GM18508 (cell line): ENCODE measurements around the gene PTGR3.

Experiments used
- ATAC-seq: cut with Tn5 transposase; IDR thresholded peaks from one replicate; pipeline ENCODE4 v1.9.1; 2021; ENCODE audit warnings: moderate number of reproducible peaks; ENCODE audit not compliant: insufficient read depth, unreplicated experiment

Gene PTGR3

DNA sequence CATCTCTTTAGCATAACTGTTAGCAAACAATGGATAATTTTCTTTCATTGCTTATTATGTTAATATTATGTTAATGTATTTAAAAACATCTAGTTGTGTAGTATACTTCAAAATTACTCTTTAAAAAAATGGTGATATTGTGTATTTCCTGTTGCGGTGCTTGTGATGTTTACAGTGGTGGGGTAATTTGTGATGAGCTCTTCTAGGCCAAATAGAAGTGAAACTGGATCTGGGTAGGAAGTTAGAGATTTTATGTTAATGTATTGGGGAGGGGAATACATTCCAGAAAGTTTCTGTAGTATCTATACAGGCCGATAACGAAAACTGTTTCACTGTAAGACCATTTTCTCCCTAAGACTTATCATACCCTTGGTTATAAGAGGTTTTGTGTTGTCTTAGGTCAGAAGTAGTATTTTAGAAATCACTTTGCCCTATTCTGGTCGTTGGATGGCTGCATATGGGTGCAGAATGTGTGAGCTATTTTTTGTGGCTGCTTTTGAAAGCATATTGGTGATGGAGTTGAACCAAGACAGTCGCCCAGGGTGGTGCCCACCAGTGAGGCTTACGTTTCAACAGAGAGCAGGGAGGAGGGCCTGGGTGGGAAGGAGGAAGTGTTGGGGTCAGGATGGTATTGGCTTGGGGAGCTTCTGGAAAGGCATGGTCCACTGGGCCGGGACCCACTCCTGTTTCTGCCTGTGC is 7.4 kb upstream of the PTGR3 start:
- no peak for ATAC-seq

DNA sequence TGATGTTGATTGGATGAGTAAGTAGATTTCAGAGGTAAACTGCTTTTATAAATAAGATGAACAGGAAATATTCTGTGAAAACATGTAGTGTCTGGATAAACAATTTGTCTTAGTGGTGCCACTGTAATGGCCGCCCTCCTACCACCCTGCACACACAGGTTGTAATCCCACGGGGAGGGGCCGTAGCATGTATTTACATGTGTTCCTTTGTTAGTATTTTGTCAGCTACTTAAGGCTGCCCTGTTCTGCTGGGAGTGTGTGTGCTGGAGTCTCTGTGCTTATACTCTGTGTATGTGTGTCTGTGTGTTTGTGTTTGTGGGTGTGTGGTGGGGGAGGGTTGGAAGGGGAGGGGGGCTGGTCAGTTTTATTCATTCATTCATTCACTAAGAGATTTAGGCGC is 6.7 kb upstream of the PTGR3 start:
- no peak for ATAC-seq

DNA sequence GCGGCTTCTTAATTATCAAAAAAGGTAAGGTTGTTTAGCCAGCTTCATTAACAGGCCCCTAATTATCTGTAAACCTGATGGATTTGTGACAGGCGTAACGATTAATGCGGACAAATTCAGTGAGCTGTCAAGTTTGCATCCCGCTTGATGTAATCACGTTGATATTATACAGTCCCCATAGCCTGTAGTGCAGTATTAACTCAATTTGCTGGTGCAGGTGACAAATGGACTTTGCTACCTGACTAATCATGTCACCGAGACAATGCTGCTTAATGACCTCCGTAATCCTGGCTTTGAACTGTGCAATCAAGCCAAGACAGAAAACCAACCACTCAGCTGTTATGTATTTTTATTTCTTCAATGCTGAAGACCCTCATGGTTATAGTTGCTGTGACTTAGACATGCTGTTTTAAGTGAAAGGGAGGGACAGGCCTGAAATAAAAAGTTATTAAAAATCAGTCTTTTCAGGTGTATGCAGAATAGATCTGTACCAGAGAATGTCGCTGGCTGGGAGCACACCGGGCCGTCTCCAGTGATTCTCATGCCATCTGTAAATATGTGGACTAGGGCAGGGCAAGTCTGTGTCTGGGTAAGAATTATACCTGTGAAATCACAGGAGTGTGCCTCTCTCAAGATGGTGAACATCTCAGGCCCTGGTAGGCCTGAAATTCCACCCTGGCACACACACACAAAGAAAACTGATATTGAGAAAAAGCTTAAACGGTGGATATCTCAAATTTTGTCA is 6.0 kb upstream of the PTGR3 start:
- ATAC-seq, result no peak

- no peak for ATAC-seq
Measured at GRCh38 chr18:75214332-75214690, 5.4 kb upstream of the PTGR3 start.

- no peak for ATAC-seq
Measured at GRCh38 chr18:75213611-75214331, 4.8 kb upstream of the PTGR3 start.

DNA sequence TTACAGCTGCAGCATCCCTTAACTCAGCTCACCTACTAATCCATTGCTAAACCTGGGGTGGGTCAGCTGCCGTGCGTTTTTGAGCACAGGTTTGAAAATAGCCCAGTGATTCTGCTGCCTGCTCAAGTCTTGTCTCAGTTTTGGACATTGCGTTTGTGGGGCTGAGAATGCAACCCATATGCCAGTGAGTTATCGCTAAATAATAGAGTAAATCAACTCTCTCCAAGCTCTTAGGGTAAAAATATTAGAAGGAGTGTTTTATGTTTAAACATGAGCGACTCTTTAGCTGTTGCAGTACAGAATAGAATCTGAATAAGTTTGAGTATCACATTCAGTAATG is 3.8 kb upstream of the PTGR3 start:
- ATAC-seq, result no peak

DNA sequence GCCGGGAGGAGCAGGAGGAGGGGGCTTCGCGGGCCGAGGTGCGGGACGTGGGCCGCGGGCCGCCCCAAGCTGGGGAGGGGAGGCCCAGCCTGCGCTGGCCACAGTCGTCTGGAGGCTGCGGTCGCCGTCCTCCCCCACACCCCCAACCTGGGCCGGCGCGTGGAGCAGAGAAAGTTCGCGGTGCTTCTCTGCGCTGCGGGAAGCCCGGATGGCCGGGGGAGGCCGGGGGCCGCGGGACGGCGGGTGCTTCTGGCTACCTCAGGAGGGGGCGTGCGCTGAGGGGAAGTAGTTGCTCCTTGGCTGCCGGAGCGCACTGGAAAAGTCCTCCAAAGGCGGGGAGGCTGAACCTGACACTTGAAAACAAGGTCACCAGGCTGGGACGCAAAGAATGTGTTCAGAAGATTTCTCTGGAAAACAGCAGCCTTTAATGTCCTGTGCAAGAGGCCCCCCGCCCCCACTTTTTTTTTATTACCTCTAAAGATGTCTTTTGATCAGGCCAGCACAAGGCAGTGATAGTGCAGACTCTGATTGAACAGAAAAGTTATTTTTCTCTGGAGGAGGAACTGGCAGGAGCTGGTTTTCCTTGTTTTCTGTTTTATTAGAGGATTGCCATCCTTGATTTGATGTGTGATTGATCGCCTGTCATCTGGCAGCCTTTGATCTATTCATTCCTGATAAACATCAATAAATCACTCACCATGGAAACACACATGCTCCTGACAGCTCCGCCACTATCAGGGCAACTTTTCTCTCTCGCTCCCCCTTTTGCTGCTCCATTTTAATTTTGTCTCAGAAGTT is 3.2 kb upstream of the PTGR3 start:
- ATAC-seq, result no peak

- ATAC-seq, result no peak
Measured at GRCh38 chr18:75211626-75211952, 2.6 kb upstream of the PTGR3 start.

DNA sequence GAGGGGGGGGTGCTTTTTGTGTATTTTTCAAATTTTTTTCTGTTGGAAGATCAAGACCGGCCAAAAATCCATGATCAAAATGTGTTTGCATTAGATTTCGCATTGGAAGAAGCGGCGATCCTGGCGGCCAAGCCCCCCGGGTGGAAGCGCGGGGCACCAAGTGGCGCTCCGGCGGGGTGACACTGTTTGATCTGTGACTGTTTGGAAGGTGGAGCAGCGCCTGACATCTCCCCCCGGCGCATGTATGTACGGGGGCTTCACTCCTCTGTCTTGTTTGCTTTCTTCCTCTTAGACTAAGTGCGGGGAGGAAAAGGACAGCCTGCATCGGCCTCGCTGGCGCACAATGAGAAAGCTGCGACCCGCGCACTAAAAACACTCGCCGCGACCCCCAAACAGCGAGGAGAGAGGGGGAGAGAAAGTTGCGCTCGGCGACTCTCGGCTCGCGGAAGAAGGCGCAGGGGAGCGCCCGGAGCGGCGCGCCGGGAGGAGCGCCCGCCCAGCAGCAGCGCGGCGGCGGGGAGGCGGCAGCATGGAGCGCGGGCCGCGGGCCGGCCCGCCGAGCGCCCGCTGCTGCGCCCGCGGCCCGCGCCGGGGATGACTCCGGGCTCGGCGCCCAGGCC is 2.2 kb upstream of the PTGR3 start:
- no peak for ATAC-seq

GRCh38 chr18:75210274-75211001 is 1.5 kb upstream of the PTGR3 start, which contains the start of gene TSHZ1:
Gene TSHZ1, plus strand, starts transcription at chr18:75210797. Its CDS starts 1,080 bp downstream, at chr18:75211877.
- ATAC-seq, result peak; percentile 29

- no peak for ATAC-seq
Measured at GRCh38 chr18:75209951-75210258, 966 bp upstream of the PTGR3 start.

DNA sequence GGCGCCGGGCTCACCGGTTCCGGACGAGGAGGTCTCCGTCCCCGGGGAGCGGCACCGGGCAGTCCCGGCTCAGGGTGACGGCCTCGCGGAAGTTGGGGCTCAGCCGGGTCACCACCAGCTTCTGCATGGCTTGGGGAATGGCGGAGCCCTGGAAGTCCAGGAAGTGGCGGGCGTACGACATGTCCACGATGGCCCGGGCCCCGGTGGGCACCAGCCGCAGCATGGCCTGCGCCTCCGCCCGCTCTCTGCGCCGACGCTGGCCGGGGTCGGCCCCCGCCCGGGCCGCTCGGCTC is 157 bp downstream of the PTGR3 start:
- ATAC-seq, result peak; percentile 7

GRCh38 chr18:75208155-75208835 is 644 bp downstream of the PTGR3 start:
- no peak for ATAC-seq

GRCh38 chr18:75207310-75208154 is 1.4 kb downstream of the PTGR3 start:
- ATAC-seq, result no peak

DNA sequence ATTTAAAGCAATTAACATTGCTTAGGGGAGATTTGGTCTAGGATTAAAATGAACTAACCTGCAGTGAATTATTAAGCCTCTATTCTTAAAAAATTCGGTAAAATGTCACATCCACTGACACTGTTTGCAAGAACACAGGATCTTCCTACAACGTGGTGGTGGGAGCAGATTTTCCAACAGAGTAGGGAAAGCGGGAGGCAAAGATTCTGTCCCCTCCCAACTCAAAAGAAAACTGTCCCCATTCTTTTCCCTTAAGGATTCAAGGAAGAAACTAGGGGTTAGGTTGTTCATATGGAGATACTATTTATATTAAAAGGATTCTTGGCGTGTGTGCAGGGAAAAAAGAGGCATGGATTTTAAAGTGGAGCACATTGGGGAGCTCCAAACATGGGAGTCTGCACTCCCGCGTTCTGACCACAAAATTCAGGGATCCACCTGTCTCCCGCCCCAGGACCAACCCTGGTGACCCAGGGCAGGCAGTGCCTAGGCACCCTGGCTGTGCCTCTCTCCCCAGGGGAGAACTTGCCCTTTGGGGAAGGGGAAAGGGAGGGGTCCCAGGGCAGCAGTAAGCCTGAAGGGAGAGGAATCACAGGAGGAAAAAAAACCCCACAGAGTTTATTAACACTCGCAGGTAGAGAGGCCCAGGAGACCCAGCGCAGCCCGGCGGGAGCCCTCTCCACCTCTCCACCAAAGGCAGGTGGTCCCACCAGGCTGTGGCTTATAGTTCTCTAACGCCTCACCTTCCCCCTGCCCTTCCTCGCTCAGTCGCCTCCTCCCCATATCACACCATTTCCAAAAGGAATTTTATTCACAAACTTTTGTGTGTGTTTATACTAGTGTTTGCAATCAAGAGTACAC is 2.3 kb downstream of the PTGR3 start:
- ATAC-seq, result no peak

- ATAC-seq, result no peak
Measured at GRCh38 chr18:75205514-75206132, 3.3 kb downstream of the PTGR3 start.

DNA sequence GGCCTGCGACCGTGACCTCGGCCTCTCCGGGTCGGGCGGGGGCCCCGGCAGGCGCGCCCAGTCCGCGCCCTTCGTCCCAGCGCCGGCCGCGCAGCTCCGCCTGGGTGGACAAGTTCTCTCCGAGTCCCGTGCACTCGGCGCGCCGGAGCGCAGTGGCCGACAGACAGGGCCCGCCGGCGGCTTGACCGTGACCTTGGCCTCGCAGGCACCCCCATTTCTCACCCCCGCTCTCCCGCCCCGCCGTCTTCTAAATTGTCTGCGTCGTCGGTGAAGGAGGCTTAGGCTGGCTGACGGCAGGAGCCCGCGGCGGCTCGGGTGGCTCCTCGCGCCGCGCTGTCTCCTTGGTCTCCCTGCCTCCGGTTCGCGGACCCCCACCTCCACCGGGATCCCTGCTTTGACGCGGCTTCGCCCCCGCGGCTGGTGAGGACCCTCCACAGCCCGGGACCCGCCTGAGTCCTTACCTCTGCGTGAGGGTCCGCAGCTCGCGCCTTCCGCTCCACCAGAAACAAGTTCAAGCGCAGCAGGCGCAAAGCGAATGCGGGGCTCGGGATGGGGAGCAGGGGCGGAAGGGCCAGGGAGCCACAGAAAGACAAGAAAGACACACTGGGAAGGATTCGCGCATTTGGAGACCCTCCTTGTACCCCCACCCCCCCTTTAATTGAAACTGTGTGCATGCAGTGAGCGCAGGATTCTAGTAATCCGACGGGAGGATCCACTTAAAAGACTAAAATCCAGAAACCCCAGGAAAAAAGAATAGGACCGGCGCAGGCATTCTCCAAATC is 4.0 kb downstream of the PTGR3 start:
- ATAC-seq, result no peak
